ENCODE results near the gene HACL1.
A peak's percentile ranks its signal among the peaks of the same experiment; 100 is the strongest.

Gene HACL1

DNA sequence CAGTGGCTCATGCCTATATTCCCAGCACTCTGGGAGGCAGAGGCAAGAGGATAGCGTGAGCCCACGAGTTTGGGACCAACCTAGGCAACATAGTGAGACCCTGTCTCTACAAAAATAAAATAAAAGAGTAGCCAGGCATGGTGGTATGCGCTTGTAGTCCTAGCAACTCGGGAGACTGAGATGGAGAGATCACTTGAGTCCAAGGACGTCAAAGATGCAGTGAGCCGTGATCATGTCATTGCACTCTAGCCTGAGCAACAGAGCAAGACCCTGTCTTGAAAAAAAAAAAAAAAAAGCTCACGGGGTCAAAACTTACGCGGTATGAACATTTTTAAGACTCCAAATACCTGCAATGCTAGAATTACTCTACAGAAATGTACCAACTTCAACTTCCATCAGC lies 42.8 kb downstream of the HACL1 start:
- FAIRE-seq (no peak), DNase-seq (ENCODE audit: insufficient read length, low spot score) (no peak)
- TF ChIP-seq TAF1 (IDR thresholded peaks at IDR 0.05; ENCODE audit: low read depth, low read length) (no peak), POU2F2 (IDR thresholded peaks at IDR 0.05; ENCODE audit: low read depth, low read length) (no peak), PAX5 (IDR thresholded peaks at IDR 0.05; ENCODE audit: insufficient read depth, low read length, severe bottlenecking) (no peak), POLR2AphosphoS5 (IDR thresholded peaks at IDR 0.05; ENCODE audit: low read depth, low read length) (no peak), POLR2A (IDR thresholded peaks at IDR 0.05; ENCODE audit: low read depth, low read length) (no peak), SPI1 (IDR thresholded peaks at IDR 0.05; ENCODE audit: low read depth, low read length) (no peak)

DNA sequence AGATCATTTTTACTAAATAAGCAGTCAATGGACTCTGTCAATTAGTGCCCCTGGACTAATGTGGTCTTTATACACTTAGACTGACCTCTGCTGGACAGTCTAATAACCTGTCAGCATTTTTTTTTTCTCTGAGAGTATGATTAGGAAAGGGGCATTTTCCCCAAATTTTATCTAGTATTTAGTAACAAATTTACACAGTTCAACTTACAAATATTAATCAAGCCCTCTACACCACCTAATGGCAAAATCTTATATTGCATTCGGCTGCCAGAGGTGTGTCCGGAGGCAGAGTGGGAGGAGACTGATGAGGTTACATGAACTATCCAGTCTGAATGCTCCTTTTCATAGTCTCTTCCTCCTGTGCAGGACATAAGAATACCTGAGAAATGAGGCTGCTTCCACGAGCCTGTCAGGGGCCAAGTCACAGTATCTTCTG lies 43.8 kb downstream of the HACL1 start:
- DNase-seq (ENCODE audit: insufficient read length, low spot score), result peak; percentile 13
- peak; percentile 81 for FAIRE-seq
- TF ChIP-seq SPI1 (IDR thresholded peaks at IDR 0.05; ENCODE audit: low read depth, low read length), result no peak
- no peak for TF ChIP-seq POLR2A (IDR thresholded peaks at IDR 0.05; ENCODE audit: low read depth, low read length)
- TF ChIP-seq POU2F2 (IDR thresholded peaks at IDR 0.05; ENCODE audit: low read depth, low read length), result no peak
- no peak for TF ChIP-seq POLR2AphosphoS5 (IDR thresholded peaks at IDR 0.05; ENCODE audit: low read depth, low read length)

DNA sequence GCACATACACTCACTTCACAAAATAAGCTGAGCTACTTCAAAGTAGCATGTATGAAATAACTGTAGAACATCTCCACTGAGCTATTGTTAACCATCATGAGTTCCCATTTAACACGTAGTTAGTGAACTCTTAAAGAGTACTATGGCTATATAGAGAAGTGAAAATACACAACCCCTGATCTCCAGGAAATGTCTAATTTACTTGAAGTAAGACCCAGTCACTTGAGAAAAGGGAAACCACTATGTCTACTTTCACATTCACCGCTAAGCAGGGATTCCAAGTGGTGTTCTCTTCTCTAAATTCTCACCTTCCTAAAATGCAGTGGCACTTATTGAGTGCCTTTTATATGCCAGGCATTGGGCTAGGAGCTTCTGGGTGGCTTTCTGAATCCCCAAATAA lies 44.9 kb downstream of the HACL1 start:
- TF ChIP-seq SPI1 (IDR thresholded peaks at IDR 0.05; ENCODE audit: low read depth, low read length) (peak; percentile 88), POLR2A (IDR thresholded peaks at IDR 0.05; ENCODE audit: low read depth, low read length) (no peak)
- peak; percentile 33 for FAIRE-seq
- peak; percentile 5 for DNase-seq (ENCODE audit: insufficient read length, low spot score)

DNA sequence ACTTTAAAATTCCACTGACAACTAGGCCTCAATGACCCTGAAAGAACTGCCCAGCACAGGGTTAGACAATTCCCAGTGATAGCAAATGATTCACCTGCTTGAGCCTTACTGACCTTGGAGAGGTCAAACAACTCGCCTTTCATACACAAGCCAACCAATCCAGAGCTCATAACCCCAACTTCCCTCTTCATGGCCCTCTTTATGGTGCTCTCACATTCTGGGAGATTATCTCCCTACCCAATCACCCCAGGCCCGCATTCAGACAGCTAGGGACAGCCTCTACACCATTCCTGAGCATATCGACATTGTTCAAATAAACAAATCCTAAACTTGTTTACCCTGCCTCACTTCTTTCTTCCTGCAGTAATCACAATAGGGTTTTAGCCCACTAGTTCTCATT lies 47.6 kb downstream of the HACL1 start:
- DNase-seq (ENCODE audit: insufficient read length, low spot score) (no peak), FAIRE-seq (no peak)
- TF ChIP-seq POLR2A (IDR thresholded peaks at IDR 0.05; ENCODE audit: low read depth, low read length) (no peak), POLR2AphosphoS5 (IDR thresholded peaks at IDR 0.05; ENCODE audit: low read depth, low read length) (no peak), PAX5 (IDR thresholded peaks at IDR 0.05; ENCODE audit: insufficient read depth, low read length, severe bottlenecking) (no peak), POU2F2 (IDR thresholded peaks at IDR 0.05; ENCODE audit: low read depth, low read length) (no peak)

DNA sequence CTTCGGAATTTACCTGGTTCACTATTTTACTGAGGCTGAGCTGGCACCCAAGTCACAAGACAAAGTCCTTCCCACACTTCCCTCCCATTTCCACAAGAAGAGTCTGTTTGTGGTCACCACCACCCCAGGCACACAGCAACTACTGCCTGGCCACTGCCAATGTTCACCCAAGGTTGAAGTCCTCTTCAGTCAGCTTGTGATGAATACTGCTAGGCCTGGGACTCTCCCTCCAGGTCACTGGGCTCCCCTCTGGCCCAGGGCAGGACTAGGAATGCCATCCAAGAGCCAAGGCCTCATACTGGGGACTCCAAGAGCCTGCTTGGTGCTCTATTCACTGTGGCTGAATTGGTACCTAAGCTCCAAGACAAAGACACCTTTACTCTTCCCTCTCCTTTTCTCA lies 49.5 kb downstream of the HACL1 start:
- FAIRE-seq (no peak), DNase-seq (ENCODE audit: insufficient read length, low spot score) (no peak)
- TF ChIP-seq SPI1 (IDR thresholded peaks at IDR 0.05; ENCODE audit: low read depth, low read length) (no peak), TAF1 (IDR thresholded peaks at IDR 0.05; ENCODE audit: low read depth, low read length) (no peak), POLR2AphosphoS5 (IDR thresholded peaks at IDR 0.05; ENCODE audit: low read depth, low read length) (no peak), POU2F2 (IDR thresholded peaks at IDR 0.05; ENCODE audit: low read depth, low read length) (no peak), POLR2A (IDR thresholded peaks at IDR 0.05; ENCODE audit: low read depth, low read length) (no peak), PAX5 (IDR thresholded peaks at IDR 0.05; ENCODE audit: insufficient read depth, low read length, severe bottlenecking) (no peak)

DNA sequence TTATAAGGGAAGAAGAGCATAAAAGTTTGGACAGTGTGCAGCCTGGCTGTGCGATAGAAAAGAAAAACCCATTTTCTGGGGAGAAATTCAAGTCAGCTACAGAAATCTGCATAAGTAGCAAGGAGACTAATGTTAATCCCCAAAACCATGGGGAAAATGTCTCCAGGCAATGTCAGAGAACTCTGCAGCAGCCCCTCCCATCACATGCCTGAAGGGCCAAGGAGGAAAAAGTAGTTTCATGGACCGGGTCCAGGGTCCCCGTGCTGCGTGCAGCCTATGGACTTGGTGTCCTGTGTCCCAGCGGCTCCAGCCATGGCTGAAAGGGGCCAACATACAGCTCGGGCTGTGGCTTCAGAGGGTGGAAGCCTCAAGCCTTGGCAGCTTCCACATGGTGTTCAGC lies 51.5 kb downstream of the HACL1 start:
- TF ChIP-seq POU2F2 (IDR thresholded peaks at IDR 0.05; ENCODE audit: low read depth, low read length), result no peak
- no peak for TF ChIP-seq PAX5 (IDR thresholded peaks at IDR 0.05; ENCODE audit: insufficient read depth, low read length, severe bottlenecking)
- TF ChIP-seq TAF1 (IDR thresholded peaks at IDR 0.05; ENCODE audit: low read depth, low read length), result no peak
- TF ChIP-seq SPI1 (IDR thresholded peaks at IDR 0.05; ENCODE audit: low read depth, low read length), result no peak
- TF ChIP-seq POLR2A (IDR thresholded peaks at IDR 0.05; ENCODE audit: low read depth, low read length), result no peak
- TF ChIP-seq POLR2AphosphoS5 (IDR thresholded peaks at IDR 0.05; ENCODE audit: low read depth, low read length), result no peak
- FAIRE-seq (no peak), DNase-seq (ENCODE audit: insufficient read length, low spot score) (no peak)

DNA sequence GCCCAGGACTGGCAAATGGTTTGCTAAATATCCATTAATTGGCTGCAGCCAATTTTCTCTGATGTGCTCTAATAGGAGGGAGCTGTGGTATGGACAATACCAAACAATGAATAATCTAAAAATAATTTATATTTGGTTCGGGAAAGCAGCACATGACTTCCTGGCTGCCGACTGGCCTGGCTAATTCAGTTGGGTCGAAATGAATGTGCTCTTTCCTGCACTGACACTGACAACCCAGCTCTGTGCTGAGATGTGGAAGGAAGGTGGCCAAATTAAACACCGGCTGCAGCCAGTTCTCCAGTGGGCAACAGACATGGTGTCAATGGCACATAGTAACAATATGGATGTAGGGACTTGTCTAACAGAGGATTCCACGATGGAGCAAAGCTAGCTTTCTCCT lies 58.8 kb downstream of the HACL1 start:
- FAIRE-seq (no peak), DNase-seq (ENCODE audit: insufficient read length, low spot score) (no peak)
- no peak for TF ChIP-seq SPI1 (IDR thresholded peaks at IDR 0.05; ENCODE audit: low read depth, low read length)
- TF ChIP-seq TAF1 (IDR thresholded peaks at IDR 0.05; ENCODE audit: low read depth, low read length), result no peak
- TF ChIP-seq POLR2A (IDR thresholded peaks at IDR 0.05; ENCODE audit: low read depth, low read length), result no peak
- no peak for TF ChIP-seq POU2F2 (IDR thresholded peaks at IDR 0.05; ENCODE audit: low read depth, low read length)
- no peak for TF ChIP-seq POLR2AphosphoS5 (IDR thresholded peaks at IDR 0.05; ENCODE audit: low read depth, low read length)
- TF ChIP-seq PAX5 (IDR thresholded peaks at IDR 0.05; ENCODE audit: insufficient read depth, low read length, severe bottlenecking), result no peak

DNA sequence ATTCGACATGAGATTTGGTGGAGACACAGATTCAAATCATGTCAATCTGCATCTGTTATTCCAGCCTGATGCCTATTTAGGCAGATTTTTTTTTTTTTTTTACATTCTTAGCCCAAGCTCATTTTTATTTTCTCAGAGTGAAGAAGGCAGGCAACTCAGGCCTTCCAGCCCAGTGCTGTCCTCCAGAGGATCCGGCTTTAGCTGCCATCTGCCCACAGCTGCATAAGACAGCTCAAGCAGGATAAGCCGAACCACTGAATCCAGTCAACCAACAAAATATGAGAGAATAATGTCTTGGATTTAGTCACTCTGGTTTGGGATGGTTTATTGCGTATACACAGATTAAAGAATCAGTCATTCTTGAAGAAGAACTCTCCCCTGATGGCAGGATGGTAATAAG lies 60.0 kb downstream of the HACL1 start:
- DNase-seq (ENCODE audit: insufficient read length, low spot score), result no peak
- no peak for FAIRE-seq
- TF ChIP-seq PAX5 (IDR thresholded peaks at IDR 0.05; ENCODE audit: insufficient read depth, low read length, severe bottlenecking), result no peak
- no peak for TF ChIP-seq SPI1 (IDR thresholded peaks at IDR 0.05; ENCODE audit: low read depth, low read length)
- TF ChIP-seq POLR2AphosphoS5 (IDR thresholded peaks at IDR 0.05; ENCODE audit: low read depth, low read length), result no peak
- no peak for TF ChIP-seq TAF1 (IDR thresholded peaks at IDR 0.05; ENCODE audit: low read depth, low read length)
- TF ChIP-seq POU2F2 (IDR thresholded peaks at IDR 0.05; ENCODE audit: low read depth, low read length), result no peak
- TF ChIP-seq POLR2A (IDR thresholded peaks at IDR 0.05; ENCODE audit: low read depth, low read length), result no peak

DNA sequence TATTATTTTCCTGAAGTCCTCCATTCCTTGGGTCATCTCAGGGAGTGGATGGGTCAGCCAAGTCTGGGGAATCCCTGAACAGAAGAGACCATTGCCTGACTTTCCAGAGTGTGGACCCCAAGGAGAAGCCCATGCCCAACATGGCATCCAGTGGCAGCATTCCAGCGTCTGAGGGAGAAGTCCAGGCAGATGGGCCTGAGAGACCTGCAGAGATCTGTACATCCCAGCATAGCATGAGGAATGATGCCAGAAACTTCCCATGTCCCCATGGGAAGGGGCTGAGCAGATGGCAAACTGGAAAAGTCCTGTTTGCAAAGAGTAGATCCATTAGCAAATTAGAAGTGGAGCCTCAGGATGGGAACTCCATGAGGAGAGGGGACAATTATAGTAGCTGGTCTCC lies 62.3 kb downstream of the HACL1 start:
- FAIRE-seq, result no peak
- TF ChIP-seq PAX5 (IDR thresholded peaks at IDR 0.05; ENCODE audit: insufficient read depth, low read length, severe bottlenecking) (no peak), SPI1 (IDR thresholded peaks at IDR 0.05; ENCODE audit: low read depth, low read length) (no peak), TAF1 (IDR thresholded peaks at IDR 0.05; ENCODE audit: low read depth, low read length) (no peak), POU2F2 (IDR thresholded peaks at IDR 0.05; ENCODE audit: low read depth, low read length) (no peak), POLR2AphosphoS5 (IDR thresholded peaks at IDR 0.05; ENCODE audit: low read depth, low read length) (no peak), POLR2A (IDR thresholded peaks at IDR 0.05; ENCODE audit: low read depth, low read length) (no peak)
- DNase-seq (ENCODE audit: insufficient read length, low spot score), result no peak

DNA sequence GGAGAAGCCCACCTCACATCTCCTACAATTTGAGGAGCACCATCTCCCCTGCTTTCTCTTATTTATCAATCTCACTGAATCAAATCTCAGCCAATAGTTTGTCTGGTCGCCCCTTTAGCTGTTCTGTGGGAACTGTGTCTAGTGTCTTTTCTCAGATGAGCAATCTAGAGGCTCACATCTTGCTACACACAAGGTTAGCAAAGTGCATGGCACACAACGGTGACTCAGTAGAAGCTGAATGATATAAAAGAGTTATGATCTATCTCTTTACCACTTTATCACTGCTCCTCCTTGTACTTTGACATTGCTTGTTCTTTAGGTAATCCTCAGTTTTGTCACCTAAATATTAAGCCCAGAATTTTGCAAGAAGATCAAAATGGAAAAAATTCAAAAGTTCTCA lies 63.0 kb downstream of the HACL1 start:
- DNase-seq (ENCODE audit: insufficient read length, low spot score) (no peak), FAIRE-seq (no peak)
- TF ChIP-seq PAX5 (IDR thresholded peaks at IDR 0.05; ENCODE audit: insufficient read depth, low read length, severe bottlenecking) (no peak), TAF1 (IDR thresholded peaks at IDR 0.05; ENCODE audit: low read depth, low read length) (no peak), SPI1 (IDR thresholded peaks at IDR 0.05; ENCODE audit: low read depth, low read length) (no peak), POLR2A (IDR thresholded peaks at IDR 0.05; ENCODE audit: low read depth, low read length) (no peak), POLR2AphosphoS5 (IDR thresholded peaks at IDR 0.05; ENCODE audit: low read depth, low read length) (no peak), POU2F2 (IDR thresholded peaks at IDR 0.05; ENCODE audit: low read depth, low read length) (no peak)

Measured in GM12891 (cell line).